ENCODE results near the gene KL.

The KL gene

GRCh38 chr13:33087790-33088189, 71.6 kb downstream of the KL start:
- no peak for DNase-seq

- DNase-seq = no peak
These were observed 73.1 kb downstream of the KL start for GRCh38 chr13:33089311-33089710.

- DNase-seq = no peak
These were observed 74.7 kb downstream of the KL start for GRCh38 chr13:33090755-33091414.

- DNase-seq = no peak
These were observed 75.2 kb downstream of the KL start for GRCh38 chr13:33091415-33091774.

- DNase-seq = no peak
These were observed 76.1 kb downstream of the KL start for GRCh38 chr13:33092073-33092987.

GRCh38 chr13:33096886-33097605, 80.8 kb downstream of the KL start:
- DNase-seq = no peak

- DNase-seq = no peak
These were observed 83.6 kb downstream of the KL start for GRCh38 chr13:33099860-33100259.

GRCh38 chr13:33100886-33101285, 84.7 kb downstream of the KL start:
- DNase-seq = no peak

GRCh38 chr13:33101835-33102234, 85.6 kb downstream of the KL start:
- DNase-seq = no peak

GRCh38 chr13:33103457-33103856, 87.2 kb downstream of the KL start:
- no peak for DNase-seq

GRCh38 chr13:33105387-33106005, 89.3 kb downstream of the KL start:
- DNase-seq = no peak

GRCh38 chr13:33106656-33107360, 90.6 kb downstream of the KL start:
- no peak for DNase-seq

- no peak for DNase-seq
These were observed 91.1 kb downstream of the KL start for GRCh38 chr13:33107361-33107760.

- DNase-seq = no peak
These were observed 92.4 kb downstream of the KL start for GRCh38 chr13:33108620-33109019.

GRCh38 chr13:33109271-33109697, 93.1 kb downstream of the KL start:
- DNase-seq = no peak

GRCh38 chr13:33109801-33110200, 93.6 kb downstream of the KL start:
- no peak for DNase-seq

GRCh38 chr13:33110386-33110712, 94.1 kb downstream of the KL start:
- no peak for DNase-seq

GRCh38 chr13:33110713-33111413, 94.6 kb downstream of the KL start:
- no peak for DNase-seq

GRCh38 chr13:33111414-33112110, 95.3 kb downstream of the KL start:
- no peak for DNase-seq

- no peak for DNase-seq
These were observed 96.5 kb downstream of the KL start for GRCh38 chr13:33112766-33113165.

GRCh38 chr13:33114146-33114545, 97.9 kb downstream of the KL start:
- DNase-seq = no peak

Data from stimulated activated CD4-positive, alpha-beta T cell treated with anti-CD3 and anti-CD28 coated beads, Interleukin-12 subunit alpha, Interleukin-12 subunit beta, amount 100 ng/mL, for 4 hours (primary cell).